Measurements from ENCODE around the gene EMC1. TPM values are rescaled to one million over a fixed set of nuclear protein-coding genes. Genes with fewer than 3 reads are reported as not detected.

EMC1 gene
- total and polyA plus RNA-seq, 2 donors (not counting 3 experiments of a cell fraction or from before 2014, with no cell fraction given): 77.5 to 164 TPM

DNA sequence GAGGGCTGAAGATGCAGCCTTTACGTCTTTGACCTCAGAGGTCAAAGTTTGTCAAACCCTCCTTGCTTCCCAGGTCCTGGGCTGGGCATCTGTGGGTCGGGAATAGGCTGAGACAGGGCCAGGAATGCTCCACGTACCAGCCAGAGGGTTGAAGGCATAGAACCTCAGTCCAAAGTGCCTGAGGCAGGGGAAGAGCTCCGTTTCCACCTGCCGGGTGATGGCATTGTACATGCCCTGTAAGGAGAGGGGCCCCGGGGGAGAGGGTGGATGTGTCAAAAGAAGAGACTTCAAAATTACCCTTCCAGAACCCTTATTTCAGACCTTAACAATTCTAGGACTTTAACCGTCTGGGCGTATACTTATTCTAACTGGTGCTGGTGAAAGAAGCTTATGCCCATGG lies 33.6 kb upstream of the EMC1 start:
- no peak overlapping the region for H3K27ac ChIP-seq (ENCODE audit: insufficient read depth, low read depth, low read length)
- H3K9me1 ChIP-seq (replicated peaks; ENCODE audit: control insufficient read depth, extremely low read depth, insufficient read depth, low read length): no peaks in the 10 kb centered on the region
- no peaks in the 10 kb centered on the region for H3K9me3 ChIP-seq (replicated peaks; ENCODE audit: control insufficient read depth, insufficient read depth, low read length)
- H3K27me3 ChIP-seq (ENCODE audit: control insufficient read depth in 2 of 2, insufficient read depth in 2 of 2, low read length in 2 of 2): no peaks in the 10 kb centered on the region
- intact Hi-C loops (cut with micrococcal nuclease) (no loop called here), dilution Hi-C loops (cut with MboI; ENCODE audit: extremely low pct_ligation_motif_present, low sequenced_read_pairs) (no loop called here)
- no peaks in the 10 kb centered on the region for H3K79me2 ChIP-seq (ENCODE audit: control insufficient read depth, insufficient read depth, low read length)
- no peaks in the 10 kb centered on the region for H3K36me3 ChIP-seq (ENCODE audit: control insufficient read depth in 2 of 2, extremely low read depth in 1 of 2, insufficient read depth in 2 of 2, low read length in 2 of 2)
- no peak for DNase-seq (ENCODE audit: low read depth, low spot score)
- H4K20me1 ChIP-seq (replicated peaks; ENCODE audit: control insufficient read depth, extremely low read depth, insufficient read depth, low read length): no peaks in the 10 kb centered on the region
- CTCF ChIA-PET: no interaction called here
- H3K9ac ChIP-seq (replicated peaks; ENCODE audit: extremely low read depth, insufficient read depth, low read length): no peak overlapping the region
- H2AFZ ChIP-seq (ENCODE audit: low read depth, low read length): no peak overlapping the region
- POLR2A ChIA-PET: no interaction called here
- TF ChIP-seq, protein P1, sequence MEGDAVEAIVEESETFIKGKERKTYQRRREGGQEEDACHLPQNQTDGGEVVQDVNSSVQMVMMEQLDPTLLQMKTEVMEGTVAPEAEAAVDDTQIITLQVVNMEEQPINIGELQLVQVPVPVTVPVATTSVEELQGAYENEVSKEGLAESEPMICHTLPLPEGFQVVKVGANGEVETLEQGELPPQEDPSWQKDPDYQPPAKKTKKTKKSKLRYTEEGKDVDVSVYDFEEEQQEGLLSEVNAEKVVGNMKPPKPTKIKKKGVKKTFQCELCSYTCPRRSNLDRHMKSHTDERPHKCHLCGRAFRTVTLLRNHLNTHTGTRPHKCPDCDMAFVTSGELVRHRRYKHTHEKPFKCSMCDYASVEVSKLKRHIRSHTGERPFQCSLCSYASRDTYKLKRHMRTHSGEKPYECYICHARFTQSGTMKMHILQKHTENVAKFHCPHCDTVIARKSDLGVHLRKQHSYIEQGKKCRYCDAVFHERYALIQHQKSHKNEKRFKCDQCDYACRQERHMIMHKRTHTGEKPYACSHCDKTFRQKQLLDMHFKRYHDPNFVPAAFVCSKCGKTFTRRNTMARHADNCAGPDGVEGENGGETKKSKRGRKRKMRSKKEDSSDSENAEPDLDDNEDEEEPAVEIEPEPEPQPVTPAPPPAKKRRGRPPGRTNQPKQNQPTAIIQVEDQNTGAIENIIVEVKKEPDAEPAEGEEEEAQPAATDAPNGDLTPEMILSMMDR (IDR thresholded peaks at IDR 0.05; ENCODE audit: extremely low read depth in 1 of 2, insufficient read depth in 1 of 2, low read depth in 1 of 2, low read length in 2 of 2): no peak
- TF ChIP-seq FOS (IDR thresholded peaks at IDR 0.05; ENCODE audit: borderline replicate concordance, insufficient read depth, low read length): no peak
- TF ChIP-seq POLR2AphosphoS5 (IDR thresholded peaks at IDR 0.05; ENCODE audit: insufficient read depth, low read depth, low read length): no peak
- TF ChIP-seq JUN (IDR thresholded peaks at IDR 0.05; ENCODE audit: borderline replicate concordance, insufficient read depth, insufficient read length, low read depth): no peak
- no peak for TF ChIP-seq EZH2 (IDR thresholded peaks at IDR 0.05; ENCODE audit: borderline replicate concordance, low read depth, low read length, severe bottlenecking)
- no peak for TF ChIP-seq MYC (IDR thresholded peaks at IDR 0.05; ENCODE audit: low read depth, low read length)
- no peak for TF ChIP-seq GATA2 (IDR thresholded peaks at IDR 0.05; ENCODE audit: insufficient read depth, insufficient read length, low read depth, low read length)
- TF ChIP-seq, protein P2, sequence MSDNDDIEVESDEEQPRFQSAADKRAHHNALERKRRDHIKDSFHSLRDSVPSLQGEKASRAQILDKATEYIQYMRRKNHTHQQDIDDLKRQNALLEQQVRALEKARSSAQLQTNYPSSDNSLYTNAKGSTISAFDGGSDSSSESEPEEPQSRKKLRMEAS (IDR thresholded peaks at IDR 0.05; ENCODE audit: insufficient read depth, insufficient read length): no peak
- TF ChIP-seq POLR2A (IDR thresholded peaks at IDR 0.05; ENCODE audit: low read depth, low read length): no peak
- H3K4me2 ChIP-seq (ENCODE audit: insufficient read depth, low read length): no peak overlapping the region
- no peak overlapping the region for H3K4me3 ChIP-seq (replicated peaks in 1 of 3; ENCODE audit: insufficient read depth in 1 of 3, low read depth in 1 of 3, low read length in 3 of 3)
- no peak for FAIRE-seq
- no TSS peak for BruUV-seq (replicated peaks)
- peaks cover 5% of the 10 kb centered on the region for H3K4me1 ChIP-seq (ENCODE audit: control insufficient read depth, extremely low read depth, insufficient read depth, low read length)

Data from endothelial cell of umbilical vein (primary cell).